Gastroesophageal sphincter (tissue), 3 donors: ENCODE data around the gene RAB44.

Source experiments
- CTCF ChIP-seq, 4 experiments: fragments of 200-600 bp in 2 of 4; fragments of 450-650 bp in 2 of 4; sonication (generic) in 1 of 4; IDR thresholded peaks; one replicate each; pipeline ENCODE4 v1.5.1; 2017 to 2019; ENCODE audit warnings: antibody characterized with exemption in 4 of 4, mild to moderate bottlenecking in 2 of 4, moderate library complexity in 2 of 4
- EP300 ChIP-seq: sonication (generic); formaldehyde crosslinking; IDR thresholded peaks from one replicate; pipeline ENCODE4 v1.6.1; 2017; ENCODE audit warnings: antibody characterized with exemption, mild to moderate bottlenecking
- POLR2A ChIP-seq, 2 donors: fragments of 450-650 bp; IDR thresholded peaks; one replicate each; pipeline ENCODE4 v1.6.1; 2017; ENCODE audit warnings: antibody characterized with exemption in 2 of 2, mild to moderate bottlenecking in 2 of 2, moderate library complexity in 1 of 2

GRCh38 chr6:36656441-36656840 is 41.2 kb upstream of the RAB44 start:
- no peak for TF ChIP-seq CTCF (IDR thresholded peaks at IDR 0.05)
- no peak for TF ChIP-seq POLR2A (IDR thresholded peaks at IDR 0.05)
- TF ChIP-seq EP300: no peak
